ENCODE data around the gene OR8G1. TPM values are rescaled to one million over a fixed set of nuclear protein-coding genes. Genes with fewer than 3 reads are reported as not detected.
"Not testable (repeated sequence)": the region's sequence is repeated elsewhere in the genome, so short reads cannot be mapped to it uniquely, and the experiment has no call there.

The OR8G1 gene
- total RNA-seq, 2 experiments from 2014 or later = not detected

DNA sequence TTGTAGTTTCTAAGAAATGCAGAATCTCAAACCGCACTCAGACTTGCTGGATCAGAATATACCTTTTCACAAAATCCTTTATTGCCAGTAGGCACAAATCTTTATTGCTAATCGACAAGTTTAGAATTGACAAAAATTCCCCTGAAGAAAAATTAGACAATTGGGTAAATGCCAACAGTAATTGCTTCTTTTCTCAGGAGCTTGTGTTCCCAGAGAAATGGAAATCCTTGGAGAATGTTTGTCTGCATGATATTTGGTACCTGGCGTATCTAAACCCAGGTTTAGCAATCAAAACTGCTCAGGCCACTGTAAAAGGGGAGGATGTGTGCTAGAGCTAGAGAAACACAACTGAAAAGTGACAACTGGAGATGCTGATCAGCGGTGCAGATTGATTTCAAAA is 15.2 kb downstream of the OR8G1 start, which contains the start of gene OR8G5:
Gene OR8G5, plus strand, starts transcription at position 301 of the 400 bp plus-strand sequence. CDS start 8,556 bp downstream, outside the sequence.
- intact Hi-C loops (cut with micrococcal nuclease; ENCODE audit: unreplicated experiment) = loop anchor here (10.0 kb wide), 1 partner anchor 1901 kb away; no protein-coding TSS in a partner anchor
- Histone ChIP-seq H3K27ac (ENCODE audit: low read depth, low read length, poor library complexity, severe bottlenecking) (no peak within 1 kb of the TSS), H3K36me3 (ENCODE audit: insufficient read depth, low read length) (no peaks in the 10 kb centered on the region), H3K9me3 (ENCODE audit: low read length) (no peaks in the 10 kb centered on the region), H2AFZ (ENCODE audit: low read length) (no peak within 1 kb of the TSS), H3K4me1 (ENCODE audit: insufficient read depth, low read length, poor library complexity, severe bottlenecking) (no peaks in the 10 kb centered on the region), H4K20me1 (ENCODE audit: insufficient read depth, low read length) (no peaks in the 10 kb centered on the region), H3K4me3 (ENCODE audit: low read depth, low read length, poor library complexity, severe bottlenecking) (no peak within 1 kb of the TSS), H3K9me2 (ENCODE audit: insufficient read depth, low read length) (no peaks in the 10 kb centered on the region), H3K4me2 (ENCODE audit: low read length) (no peak within 1 kb of the TSS), H3K79me2 (ENCODE audit: insufficient read depth, low read depth, low read length) (no peaks in the 10 kb centered on the region)
- no peak for TF ChIP-seq EZH2phosphoT487 (IDR thresholded peaks at IDR 0.05; ENCODE audit: borderline replicate concordance, low read depth, low read length)
- TF ChIP-seq, protein P1, sequence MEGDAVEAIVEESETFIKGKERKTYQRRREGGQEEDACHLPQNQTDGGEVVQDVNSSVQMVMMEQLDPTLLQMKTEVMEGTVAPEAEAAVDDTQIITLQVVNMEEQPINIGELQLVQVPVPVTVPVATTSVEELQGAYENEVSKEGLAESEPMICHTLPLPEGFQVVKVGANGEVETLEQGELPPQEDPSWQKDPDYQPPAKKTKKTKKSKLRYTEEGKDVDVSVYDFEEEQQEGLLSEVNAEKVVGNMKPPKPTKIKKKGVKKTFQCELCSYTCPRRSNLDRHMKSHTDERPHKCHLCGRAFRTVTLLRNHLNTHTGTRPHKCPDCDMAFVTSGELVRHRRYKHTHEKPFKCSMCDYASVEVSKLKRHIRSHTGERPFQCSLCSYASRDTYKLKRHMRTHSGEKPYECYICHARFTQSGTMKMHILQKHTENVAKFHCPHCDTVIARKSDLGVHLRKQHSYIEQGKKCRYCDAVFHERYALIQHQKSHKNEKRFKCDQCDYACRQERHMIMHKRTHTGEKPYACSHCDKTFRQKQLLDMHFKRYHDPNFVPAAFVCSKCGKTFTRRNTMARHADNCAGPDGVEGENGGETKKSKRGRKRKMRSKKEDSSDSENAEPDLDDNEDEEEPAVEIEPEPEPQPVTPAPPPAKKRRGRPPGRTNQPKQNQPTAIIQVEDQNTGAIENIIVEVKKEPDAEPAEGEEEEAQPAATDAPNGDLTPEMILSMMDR (conservative IDR thresholded peaks at IDR 0.05; ENCODE audit: low read length) = no peak
- ChIA-PET POLR2A (no interaction called here), CTCF (ENCODE audit: unreplicated experiment) (no interaction called here)
- no peak for DNase-seq (ENCODE audit: low spot score)
- BruUV-seq (replicated peaks) = no TSS peak

DNA sequence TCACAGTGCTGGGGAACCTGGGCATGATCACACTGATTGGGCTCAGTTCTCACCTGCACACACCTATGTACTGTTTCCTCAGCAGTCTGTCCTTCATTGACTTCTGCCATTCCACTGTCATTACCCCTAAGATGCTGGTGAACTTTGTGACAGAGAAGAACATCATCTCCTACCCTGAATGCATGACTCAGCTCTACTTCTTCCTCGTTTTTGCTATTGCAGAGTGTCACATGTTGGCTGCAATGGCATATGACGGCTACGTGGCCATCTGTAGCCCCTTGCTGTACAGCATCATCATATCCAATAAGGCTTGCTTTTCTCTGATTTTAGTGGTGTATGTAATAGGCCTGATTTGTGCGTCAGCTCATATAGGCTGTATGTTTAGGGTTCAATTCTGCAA is 24.1 kb downstream of the OR8G1 start:
- H3K4me3 ChIP-seq (ENCODE audit: low read depth, low read length, poor library complexity, severe bottlenecking); H2AFZ ChIP-seq (ENCODE audit: low read length); H3K79me2 ChIP-seq (ENCODE audit: insufficient read depth, low read depth, low read length); H3K27ac ChIP-seq (ENCODE audit: low read depth, low read length, poor library complexity, severe bottlenecking); H3K9me2 ChIP-seq (ENCODE audit: insufficient read depth, low read length); H4K20me1 ChIP-seq (ENCODE audit: insufficient read depth, low read length); BruUV-seq (replicated peaks); H3K4me1 ChIP-seq (ENCODE audit: insufficient read depth, low read length, poor library complexity, severe bottlenecking); CTCF ChIA-PET (ENCODE audit: unreplicated experiment); intact Hi-C loops (cut with micrococcal nuclease; ENCODE audit: unreplicated experiment); H3K36me3 ChIP-seq (ENCODE audit: insufficient read depth, low read length); POLR2A ChIA-PET; H3K9me3 ChIP-seq (ENCODE audit: low read length); H3K4me2 ChIP-seq (ENCODE audit: low read length); DNase-seq (ENCODE audit: low spot score): not testable (repeated sequence)

DNA sequence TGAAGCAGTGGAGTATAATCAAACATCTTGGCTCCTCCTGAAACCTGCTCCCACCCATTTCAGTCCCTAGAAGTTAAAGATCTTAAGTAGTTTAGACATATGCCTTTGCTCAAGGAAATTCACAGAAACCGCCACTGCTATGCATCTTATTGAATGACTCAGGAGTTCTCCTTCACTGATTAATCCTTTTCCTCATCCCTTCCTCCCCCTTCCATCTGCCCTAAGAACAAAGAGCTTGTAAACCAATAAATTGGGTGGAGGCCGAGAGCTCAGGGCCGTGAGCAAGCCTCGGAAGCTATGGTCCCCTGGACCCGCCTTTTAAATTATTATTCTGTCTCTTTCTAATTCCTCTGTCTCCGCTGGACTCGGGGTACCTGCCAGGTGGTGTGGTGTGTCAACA is 30.0 kb downstream of the OR8G1 start:
- H3K9me3 ChIP-seq (ENCODE audit: low read length); BruUV-seq (replicated peaks); CTCF ChIA-PET (ENCODE audit: unreplicated experiment); POLR2A ChIA-PET; H3K36me3 ChIP-seq (ENCODE audit: insufficient read depth, low read length); H3K9me2 ChIP-seq (ENCODE audit: insufficient read depth, low read length); H3K27ac ChIP-seq (ENCODE audit: low read depth, low read length, poor library complexity, severe bottlenecking); H3K4me2 ChIP-seq (ENCODE audit: low read length); H2AFZ ChIP-seq (ENCODE audit: low read length); H4K20me1 ChIP-seq (ENCODE audit: insufficient read depth, low read length); intact Hi-C loops (cut with micrococcal nuclease; ENCODE audit: unreplicated experiment); H3K4me3 ChIP-seq (ENCODE audit: low read depth, low read length, poor library complexity, severe bottlenecking); DNase-seq (ENCODE audit: low spot score); H3K79me2 ChIP-seq (ENCODE audit: insufficient read depth, low read depth, low read length); H3K4me1 ChIP-seq (ENCODE audit: insufficient read depth, low read length, poor library complexity, severe bottlenecking): not testable (repeated sequence)

DNA sequence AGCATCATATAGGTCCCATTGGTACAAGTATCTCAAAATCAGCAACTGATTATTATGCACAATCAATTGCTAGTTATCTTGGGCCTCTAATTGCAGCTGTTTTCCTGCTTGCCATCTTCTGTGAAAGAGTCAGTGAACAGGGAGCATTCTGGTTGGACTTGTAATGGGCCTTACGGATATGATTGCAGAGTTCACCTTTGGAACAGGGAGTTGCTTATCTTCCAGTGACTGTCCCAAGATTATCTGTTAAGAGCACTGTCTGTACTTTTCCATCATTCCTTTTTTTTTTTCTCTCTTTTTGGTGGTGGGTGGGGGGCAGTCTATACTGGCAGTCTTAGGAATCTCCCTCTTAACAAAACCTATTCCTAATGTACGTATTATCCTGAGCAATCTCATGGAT is 33.1 kb downstream of the OR8G1 start:
- POLR2A ChIA-PET = interaction anchor here (0.7 kb wide), 1 partner anchor 23 kb away, joined by 3 read pairs; no protein-coding TSS in a partner anchor
- no TSS peak for BruUV-seq (replicated peaks)

More for the DNA sequence above, 33.1 kb downstream of the OR8G1 start:
- H3K4me3 ChIP-seq (ENCODE audit: low read depth, low read length, poor library complexity, severe bottlenecking) = no peak overlapping the region
- no peak overlapping the region for H3K27ac ChIP-seq (ENCODE audit: low read depth, low read length, poor library complexity, severe bottlenecking)
- no peak for DNase-seq (ENCODE audit: low spot score)
- no peaks in the 10 kb centered on the region for H3K4me1 ChIP-seq (ENCODE audit: insufficient read depth, low read length, poor library complexity, severe bottlenecking)
- H3K9me2 ChIP-seq (ENCODE audit: insufficient read depth, low read length) = no peaks in the 10 kb centered on the region
- intact Hi-C loops (cut with micrococcal nuclease; ENCODE audit: unreplicated experiment) = no loop called here
- H2AFZ ChIP-seq (ENCODE audit: low read length) = no peak overlapping the region
- CTCF ChIA-PET (ENCODE audit: unreplicated experiment) = no interaction called here
- no peaks in the 10 kb centered on the region for H3K79me2 ChIP-seq (ENCODE audit: insufficient read depth, low read depth, low read length)
- H3K9me3 ChIP-seq (ENCODE audit: low read length) = no peaks in the 10 kb centered on the region
- no peaks in the 10 kb centered on the region for H3K36me3 ChIP-seq (ENCODE audit: insufficient read depth, low read length)
- TF ChIP-seq EZH2phosphoT487 (IDR thresholded peaks at IDR 0.05; ENCODE audit: borderline replicate concordance, low read depth, low read length) = no peak
- TF ChIP-seq, protein P1 (conservative IDR thresholded peaks at IDR 0.05; ENCODE audit: low read length) = no peak
- no peaks in the 10 kb centered on the region for H4K20me1 ChIP-seq (ENCODE audit: insufficient read depth, low read length)
- no peak overlapping the region for H3K4me2 ChIP-seq (ENCODE audit: low read length)
